Right lobe of liver (tissue), 4 donors: ENCODE results near the gene CNGB1.

Experiments used
- POLR2A ChIP-seq: fragments of 450-650 bp; IDR thresholded peaks from one replicate; pipeline ENCODE4 v1.6.1; 2017; ENCODE audit warnings: antibody characterized with exemption, mild to moderate bottlenecking
- TF ChIP-seq, protein P1 (sequence below), 4 donors: fragments of 200-600 bp in 3 of 4; fragments of 450-650 bp in 1 of 4; IDR thresholded peaks; one replicate each; pipeline versions ENCODE4 v1.5.1 to v1.8.0; 2016 to 2022; ENCODE audit warnings: antibody characterized with exemption in 4 of 4, mild to moderate bottlenecking in 2 of 4
- donor health status: DM: no; HTN: no; CAD: no.
- donor health status: DM: no; HTN: no; CAD: no.
- donor health status: DM: no; HTN: yes; CAD: no.

DNA sequence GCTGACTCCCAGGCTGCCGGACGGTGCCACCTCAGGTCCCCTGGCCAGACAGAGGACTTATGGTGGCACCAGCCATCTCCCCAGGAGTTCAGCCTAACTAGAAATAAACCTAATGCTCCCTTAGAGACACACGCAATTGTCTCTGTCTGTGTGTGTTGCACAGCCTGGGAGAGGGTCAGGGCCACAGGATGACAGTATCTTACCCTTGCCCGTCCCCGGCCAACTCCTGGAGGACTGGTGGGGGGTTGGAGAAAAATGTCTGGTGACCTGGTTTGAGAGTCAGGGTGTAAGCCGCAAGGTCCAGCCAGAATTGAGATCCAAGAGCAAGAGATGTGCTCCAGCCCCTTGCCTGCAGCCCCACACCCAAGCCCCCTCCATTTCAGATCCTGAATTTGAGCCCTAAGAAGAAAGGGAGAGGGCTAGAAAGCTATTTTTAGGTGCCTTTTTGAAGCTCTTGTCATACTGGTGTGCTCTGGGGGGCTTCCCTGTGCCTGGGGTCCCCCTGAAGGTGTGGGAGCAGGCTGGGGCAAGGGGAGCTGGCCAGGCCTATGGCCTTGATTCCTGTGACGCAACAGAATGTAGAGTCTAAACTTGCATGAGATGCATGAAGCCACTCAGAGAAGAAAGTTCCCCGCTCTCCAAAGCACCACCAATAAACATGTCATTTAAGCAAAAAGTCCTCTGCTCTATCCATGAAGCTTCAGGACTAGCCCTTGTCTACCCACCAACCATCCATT is 16.7 kb upstream of the CNGB1 start:
- TF ChIP-seq POLR2A, result no peak
- TF ChIP-seq, protein P1, sequence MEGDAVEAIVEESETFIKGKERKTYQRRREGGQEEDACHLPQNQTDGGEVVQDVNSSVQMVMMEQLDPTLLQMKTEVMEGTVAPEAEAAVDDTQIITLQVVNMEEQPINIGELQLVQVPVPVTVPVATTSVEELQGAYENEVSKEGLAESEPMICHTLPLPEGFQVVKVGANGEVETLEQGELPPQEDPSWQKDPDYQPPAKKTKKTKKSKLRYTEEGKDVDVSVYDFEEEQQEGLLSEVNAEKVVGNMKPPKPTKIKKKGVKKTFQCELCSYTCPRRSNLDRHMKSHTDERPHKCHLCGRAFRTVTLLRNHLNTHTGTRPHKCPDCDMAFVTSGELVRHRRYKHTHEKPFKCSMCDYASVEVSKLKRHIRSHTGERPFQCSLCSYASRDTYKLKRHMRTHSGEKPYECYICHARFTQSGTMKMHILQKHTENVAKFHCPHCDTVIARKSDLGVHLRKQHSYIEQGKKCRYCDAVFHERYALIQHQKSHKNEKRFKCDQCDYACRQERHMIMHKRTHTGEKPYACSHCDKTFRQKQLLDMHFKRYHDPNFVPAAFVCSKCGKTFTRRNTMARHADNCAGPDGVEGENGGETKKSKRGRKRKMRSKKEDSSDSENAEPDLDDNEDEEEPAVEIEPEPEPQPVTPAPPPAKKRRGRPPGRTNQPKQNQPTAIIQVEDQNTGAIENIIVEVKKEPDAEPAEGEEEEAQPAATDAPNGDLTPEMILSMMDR (IDR thresholded peaks at IDR 0.05), result no peak
